GM23338 (cell line): ENCODE measurements around the gene PANX3.

ENCODE experiments used
- CREB1 ChIP-seq: fragments of 250-450 bp; sonication (Bioruptor Pico); IDR thresholded peaks from 2 replicates; pipeline ENCODE4 v1.5.0; 2020; ENCODE audit warnings: low read depth, mild to moderate bottlenecking, moderate library complexity
- EZH2 ChIP-seq: fragments of 200-600 bp; sonication (generic); IDR thresholded peaks from one replicate; pipeline ENCODE4 v1.8.0; 2017; ENCODE audit warnings: antibody characterized with exemption, mild to moderate bottlenecking, low read depth; ENCODE audit not compliant: unreplicated experiment
- EZH2phosphoT487 ChIP-seq: fragments of 200-600 bp; sonication (generic); IDR thresholded peaks from one replicate; pipeline ENCODE4 v1.8.1; 2018; ENCODE audit warnings: antibody characterized with exemption; ENCODE audit not compliant: unreplicated experiment
- JUNB ChIP-seq: IDR thresholded peaks from one replicate; pipeline ENCODE4 v1.6.1; 2016; ENCODE audit warnings: antibody characterized with exemption; ENCODE audit not compliant: unreplicated experiment
- NANOG ChIP-seq: IDR thresholded peaks from 2 replicates; pipeline ENCODE4 v1.6.1; 2016; ENCODE audit warnings: antibody characterized with exemption, borderline replicate concordance
- POLR2AphosphoS5 ChIP-seq: IDR thresholded peaks from 2 replicates; pipeline ENCODE4 v1.6.1; 2016; ENCODE audit warnings: antibody characterized with exemption, low read depth
- STAT1 ChIP-seq: IDR thresholded peaks from one replicate; pipeline ENCODE4 v1.6.1; 2016; ENCODE audit warnings: antibody characterized with exemption; ENCODE audit not compliant: unreplicated experiment
- ZNF114 ChIP-seq: fragments of 250-450 bp; sonication (Bioruptor Pico); IDR thresholded peaks from 2 replicates; pipeline ENCODE4 v1.5.0; 2020; ENCODE audit warnings: mild to moderate bottlenecking, moderate library complexity
- ZNF331 ChIP-seq: fragments of 250-450 bp; sonication (Bioruptor Pico); IDR thresholded peaks from 2 replicates; pipeline ENCODE4 v1.5.0; 2020; ENCODE audit warnings: low read depth, mild to moderate bottlenecking, moderate library complexity
- TF ChIP-seq, protein P1 (sequence below), 2 experiments: fragments of 200-600 bp in 1 of 2; sonication (generic) in 1 of 2; conservative IDR thresholded peaks; 2 replicates each; pipeline versions ENCODE4 v1.5.1 to v1.6.1; 2016 to 2017; ENCODE audit warnings: antibody characterized with exemption in 2 of 2, low read depth in 2 of 2, mild to moderate bottlenecking in 2 of 2, moderate library complexity in 1 of 2
- TF ChIP-seq, protein P2 (sequence below): IDR thresholded peaks from one replicate; pipeline ENCODE4 v1.6.1; 2018; ENCODE audit warnings: antibody characterized with exemption; ENCODE audit not compliant: unreplicated experiment
- TF ChIP-seq, protein P3 (sequence below): fragments of 250-450 bp; sonication (Bioruptor Pico); IDR thresholded peaks from 2 replicates; pipeline ENCODE4 v1.5.0; 2020; ENCODE audit warnings: mild to moderate bottlenecking, moderate library complexity
- TF ChIP-seq, protein P4 (sequence below): IDR thresholded peaks from 2 replicates; pipeline ENCODE4 v1.6.1; 2016; ENCODE audit warnings: antibody characterized with exemption

DNA sequence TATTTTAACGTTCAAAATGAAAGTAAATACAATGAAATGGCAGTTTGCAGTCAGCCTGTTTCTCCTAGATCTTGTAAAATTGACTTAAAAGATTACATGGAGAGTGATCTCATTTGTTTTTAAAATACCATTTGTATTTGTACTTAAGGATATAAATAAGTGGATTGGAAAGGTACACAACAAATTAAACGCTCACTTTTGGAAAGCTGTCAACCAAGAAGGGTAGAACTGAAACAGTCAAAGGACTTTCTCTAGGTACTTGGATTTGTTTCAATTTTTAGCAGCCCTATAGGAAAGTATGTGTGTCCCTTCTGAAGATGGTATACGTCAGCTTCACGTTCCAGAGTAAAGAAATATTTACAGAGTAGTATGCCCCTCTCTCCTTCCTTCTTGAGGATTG is 18.7 kb downstream of the PANX3 start:
- TF ChIP-seq POLR2AphosphoS5: no peak
- TF ChIP-seq EZH2: no peak
- TF ChIP-seq, protein P1, sequence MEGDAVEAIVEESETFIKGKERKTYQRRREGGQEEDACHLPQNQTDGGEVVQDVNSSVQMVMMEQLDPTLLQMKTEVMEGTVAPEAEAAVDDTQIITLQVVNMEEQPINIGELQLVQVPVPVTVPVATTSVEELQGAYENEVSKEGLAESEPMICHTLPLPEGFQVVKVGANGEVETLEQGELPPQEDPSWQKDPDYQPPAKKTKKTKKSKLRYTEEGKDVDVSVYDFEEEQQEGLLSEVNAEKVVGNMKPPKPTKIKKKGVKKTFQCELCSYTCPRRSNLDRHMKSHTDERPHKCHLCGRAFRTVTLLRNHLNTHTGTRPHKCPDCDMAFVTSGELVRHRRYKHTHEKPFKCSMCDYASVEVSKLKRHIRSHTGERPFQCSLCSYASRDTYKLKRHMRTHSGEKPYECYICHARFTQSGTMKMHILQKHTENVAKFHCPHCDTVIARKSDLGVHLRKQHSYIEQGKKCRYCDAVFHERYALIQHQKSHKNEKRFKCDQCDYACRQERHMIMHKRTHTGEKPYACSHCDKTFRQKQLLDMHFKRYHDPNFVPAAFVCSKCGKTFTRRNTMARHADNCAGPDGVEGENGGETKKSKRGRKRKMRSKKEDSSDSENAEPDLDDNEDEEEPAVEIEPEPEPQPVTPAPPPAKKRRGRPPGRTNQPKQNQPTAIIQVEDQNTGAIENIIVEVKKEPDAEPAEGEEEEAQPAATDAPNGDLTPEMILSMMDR (conservative IDR thresholded peaks at IDR 0.05; ENCODE audit: low read depth in 2 of 2): no peak
- TF ChIP-seq, protein P2, sequence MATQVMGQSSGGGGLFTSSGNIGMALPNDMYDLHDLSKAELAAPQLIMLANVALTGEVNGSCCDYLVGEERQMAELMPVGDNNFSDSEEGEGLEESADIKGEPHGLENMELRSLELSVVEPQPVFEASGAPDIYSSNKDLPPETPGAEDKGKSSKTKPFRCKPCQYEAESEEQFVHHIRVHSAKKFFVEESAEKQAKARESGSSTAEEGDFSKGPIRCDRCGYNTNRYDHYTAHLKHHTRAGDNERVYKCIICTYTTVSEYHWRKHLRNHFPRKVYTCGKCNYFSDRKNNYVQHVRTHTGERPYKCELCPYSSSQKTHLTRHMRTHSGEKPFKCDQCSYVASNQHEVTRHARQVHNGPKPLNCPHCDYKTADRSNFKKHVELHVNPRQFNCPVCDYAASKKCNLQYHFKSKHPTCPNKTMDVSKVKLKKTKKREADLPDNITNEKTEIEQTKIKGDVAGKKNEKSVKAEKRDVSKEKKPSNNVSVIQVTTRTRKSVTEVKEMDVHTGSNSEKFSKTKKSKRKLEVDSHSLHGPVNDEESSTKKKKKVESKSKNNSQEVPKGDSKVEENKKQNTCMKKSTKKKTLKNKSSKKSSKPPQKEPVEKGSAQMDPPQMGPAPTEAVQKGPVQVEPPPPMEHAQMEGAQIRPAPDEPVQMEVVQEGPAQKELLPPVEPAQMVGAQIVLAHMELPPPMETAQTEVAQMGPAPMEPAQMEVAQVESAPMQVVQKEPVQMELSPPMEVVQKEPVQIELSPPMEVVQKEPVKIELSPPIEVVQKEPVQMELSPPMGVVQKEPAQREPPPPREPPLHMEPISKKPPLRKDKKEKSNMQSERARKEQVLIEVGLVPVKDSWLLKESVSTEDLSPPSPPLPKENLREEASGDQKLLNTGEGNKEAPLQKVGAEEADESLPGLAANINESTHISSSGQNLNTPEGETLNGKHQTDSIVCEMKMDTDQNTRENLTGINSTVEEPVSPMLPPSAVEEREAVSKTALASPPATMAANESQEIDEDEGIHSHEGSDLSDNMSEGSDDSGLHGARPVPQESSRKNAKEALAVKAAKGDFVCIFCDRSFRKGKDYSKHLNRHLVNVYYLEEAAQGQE: no peak
- TF ChIP-seq JUNB: no peak
- TF ChIP-seq STAT1: no peak
- TF ChIP-seq EZH2phosphoT487: no peak
- TF ChIP-seq, protein P3, sequence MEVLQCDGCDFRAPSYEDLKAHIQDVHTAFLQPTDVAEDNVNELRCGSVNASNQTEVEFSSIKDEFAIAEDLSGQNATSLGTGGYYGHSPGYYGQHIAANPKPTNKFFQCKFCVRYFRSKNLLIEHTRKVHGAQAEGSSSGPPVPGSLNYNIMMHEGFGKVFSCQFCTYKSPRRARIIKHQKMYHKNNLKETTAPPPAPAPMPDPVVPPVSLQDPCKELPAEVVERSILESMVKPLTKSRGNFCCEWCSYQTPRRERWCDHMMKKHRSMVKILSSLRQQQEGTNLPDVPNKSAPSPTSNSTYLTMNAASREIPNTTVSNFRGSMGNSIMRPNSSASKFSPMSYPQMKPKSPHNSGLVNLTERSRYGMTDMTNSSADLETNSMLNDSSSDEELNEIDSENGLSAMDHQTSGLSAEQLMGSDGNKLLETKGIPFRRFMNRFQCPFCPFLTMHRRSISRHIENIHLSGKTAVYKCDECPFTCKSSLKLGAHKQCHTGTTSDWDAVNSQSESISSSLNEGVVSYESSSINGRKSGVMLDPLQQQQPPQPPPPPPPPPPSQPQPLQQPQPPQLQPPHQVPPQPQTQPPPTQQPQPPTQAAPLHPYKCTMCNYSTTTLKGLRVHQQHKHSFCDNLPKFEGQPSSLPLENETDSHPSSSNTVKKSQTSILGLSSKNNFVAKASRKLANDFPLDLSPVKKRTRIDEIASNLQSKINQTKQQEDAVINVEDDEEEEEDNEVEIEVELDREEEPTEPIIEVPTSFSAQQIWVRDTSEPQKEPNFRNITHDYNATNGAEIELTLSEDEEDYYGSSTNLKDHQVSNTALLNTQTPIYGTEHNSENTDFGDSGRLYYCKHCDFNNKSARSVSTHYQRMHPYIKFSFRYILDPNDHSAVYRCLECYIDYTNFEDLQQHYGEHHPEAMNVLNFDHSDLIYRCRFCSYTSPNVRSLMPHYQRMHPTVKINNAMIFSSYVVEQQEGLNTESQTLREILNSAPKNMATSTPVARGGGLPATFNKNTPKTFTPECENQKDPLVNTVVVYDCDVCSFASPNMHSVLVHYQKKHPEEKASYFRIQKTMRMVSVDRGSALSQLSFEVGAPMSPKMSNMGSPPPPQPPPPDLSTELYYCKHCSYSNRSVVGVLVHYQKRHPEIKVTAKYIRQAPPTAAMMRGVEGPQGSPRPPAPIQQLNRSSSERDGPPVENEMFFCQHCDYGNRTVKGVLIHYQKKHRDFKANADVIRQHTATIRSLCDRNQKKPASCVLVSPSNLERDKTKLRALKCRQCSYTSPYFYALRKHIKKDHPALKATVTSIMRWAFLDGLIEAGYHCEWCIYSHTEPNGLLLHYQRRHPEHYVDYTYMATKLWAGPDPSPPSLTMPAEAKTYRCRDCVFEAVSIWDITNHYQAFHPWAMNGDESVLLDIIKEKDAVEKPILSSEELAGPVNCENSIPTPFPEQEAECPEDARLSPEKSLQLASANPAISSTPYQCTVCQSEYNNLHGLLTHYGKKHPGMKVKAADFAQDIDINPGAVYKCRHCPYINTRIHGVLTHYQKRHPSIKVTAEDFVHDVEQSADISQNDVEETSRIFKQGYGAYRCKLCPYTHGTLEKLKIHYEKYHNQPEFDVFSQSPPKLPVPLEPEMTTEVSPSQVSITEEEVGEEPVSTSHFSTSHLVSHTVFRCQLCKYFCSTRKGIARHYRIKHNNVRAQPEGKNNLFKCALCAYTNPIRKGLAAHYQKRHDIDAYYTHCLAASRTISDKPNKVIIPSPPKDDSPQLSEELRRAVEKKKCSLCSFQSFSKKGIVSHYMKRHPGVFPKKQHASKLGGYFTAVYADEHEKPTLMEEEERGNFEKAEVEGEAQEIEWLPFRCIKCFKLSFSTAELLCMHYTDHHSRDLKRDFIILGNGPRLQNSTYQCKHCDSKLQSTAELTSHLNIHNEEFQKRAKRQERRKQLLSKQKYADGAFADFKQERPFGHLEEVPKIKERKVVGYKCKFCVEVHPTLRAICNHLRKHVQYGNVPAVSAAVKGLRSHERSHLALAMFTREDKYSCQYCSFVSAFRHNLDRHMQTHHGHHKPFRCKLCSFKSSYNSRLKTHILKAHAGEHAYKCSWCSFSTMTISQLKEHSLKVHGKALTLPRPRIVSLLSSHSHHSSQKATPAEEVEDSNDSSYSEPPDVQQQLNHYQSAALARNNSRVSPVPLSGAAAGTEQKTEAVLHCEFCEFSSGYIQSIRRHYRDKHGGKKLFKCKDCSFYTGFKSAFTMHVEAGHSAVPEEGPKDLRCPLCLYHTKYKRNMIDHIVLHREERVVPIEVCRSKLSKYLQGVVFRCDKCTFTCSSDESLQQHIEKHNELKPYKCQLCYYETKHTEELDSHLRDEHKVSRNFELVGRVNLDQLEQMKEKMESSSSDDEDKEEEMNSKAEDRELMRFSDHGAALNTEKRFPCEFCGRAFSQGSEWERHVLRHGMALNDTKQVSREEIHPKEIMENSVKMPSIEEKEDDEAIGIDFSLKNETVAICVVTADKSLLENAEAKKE (CRISPR knock-in tag): no peak
- TF ChIP-seq CREB1 (CRISPR knock-in tag): no peak
- TF ChIP-seq, protein P4, sequence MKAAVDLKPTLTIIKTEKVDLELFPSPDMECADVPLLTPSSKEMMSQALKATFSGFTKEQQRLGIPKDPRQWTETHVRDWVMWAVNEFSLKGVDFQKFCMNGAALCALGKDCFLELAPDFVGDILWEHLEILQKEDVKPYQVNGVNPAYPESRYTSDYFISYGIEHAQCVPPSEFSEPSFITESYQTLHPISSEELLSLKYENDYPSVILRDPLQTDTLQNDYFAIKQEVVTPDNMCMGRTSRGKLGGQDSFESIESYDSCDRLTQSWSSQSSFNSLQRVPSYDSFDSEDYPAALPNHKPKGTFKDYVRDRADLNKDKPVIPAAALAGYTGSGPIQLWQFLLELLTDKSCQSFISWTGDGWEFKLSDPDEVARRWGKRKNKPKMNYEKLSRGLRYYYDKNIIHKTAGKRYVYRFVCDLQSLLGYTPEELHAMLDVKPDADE: no peak
- no peak for TF ChIP-seq ZNF331 (CRISPR knock-in tag)
- no peak for TF ChIP-seq ZNF114 (CRISPR knock-in tag)
- no peak for TF ChIP-seq NANOG
